NCI-H1105 treated with DMSO at 0.1 percent for 48 hours (cell line): Measurements from ENCODE around the gene OR3A2.
A peak's percentile ranks its signal among the peaks of the same experiment; 100 is the strongest.
"Not testable (repeated sequence)": the region's sequence is repeated elsewhere in the genome, so short reads cannot be mapped to it uniquely, and the experiment has no call there.

Experiments
- DNase-seq: peaks from one replicate; lab custom pipeline; 2025; lab: John Stamatoyannopoulos, UW

OR3A2 gene

DNA sequence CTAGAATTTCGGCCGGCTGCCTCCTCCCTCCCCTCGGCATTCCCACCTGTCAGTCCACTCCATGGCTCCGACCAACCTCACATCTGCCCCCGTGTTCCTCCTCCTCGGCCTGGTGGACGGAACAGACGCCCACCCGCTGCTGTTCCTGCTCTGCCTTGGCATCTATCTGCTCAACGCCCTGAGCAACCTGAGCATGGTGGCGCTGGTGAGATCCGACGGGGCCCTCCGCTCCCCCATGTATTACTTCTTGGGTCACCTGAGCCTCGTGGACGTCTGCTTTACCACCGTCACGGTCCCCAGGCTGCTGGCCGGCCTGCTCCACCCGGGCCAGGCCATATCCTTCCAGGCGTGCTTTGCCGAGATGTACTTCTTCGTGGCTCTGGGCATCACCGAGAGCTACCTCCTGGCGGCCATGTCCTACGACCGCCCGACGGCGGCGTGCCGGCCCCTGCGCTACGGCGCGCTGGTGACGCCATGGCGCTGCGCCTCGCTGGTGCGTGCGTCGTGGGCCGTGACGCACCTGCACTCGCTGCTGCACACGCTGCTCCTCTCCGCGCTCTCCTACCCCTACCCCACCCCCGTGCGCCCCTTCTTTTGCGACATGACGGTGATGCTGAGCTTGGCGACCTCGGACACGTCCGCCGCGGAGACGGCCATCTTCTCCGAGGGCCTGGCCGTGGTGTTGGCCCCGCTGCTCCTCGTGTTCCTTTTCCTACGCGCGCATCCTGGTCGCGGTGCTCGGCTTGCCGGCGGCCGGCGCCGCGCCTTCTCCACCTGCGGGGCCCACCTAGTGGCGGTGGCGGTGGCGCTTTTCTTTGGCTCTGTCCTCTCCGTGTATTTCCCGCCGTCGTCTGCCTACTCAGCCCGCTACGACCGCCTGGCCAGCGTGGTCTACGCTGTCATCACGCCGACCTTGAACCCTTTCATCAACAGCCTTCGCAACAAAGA is at the start of gene OR3A2:
OR3A2 (minus strand) TSS at position 440 of the 948 bp plus-strand sequence.
- no peak for DNase-seq

DNA sequence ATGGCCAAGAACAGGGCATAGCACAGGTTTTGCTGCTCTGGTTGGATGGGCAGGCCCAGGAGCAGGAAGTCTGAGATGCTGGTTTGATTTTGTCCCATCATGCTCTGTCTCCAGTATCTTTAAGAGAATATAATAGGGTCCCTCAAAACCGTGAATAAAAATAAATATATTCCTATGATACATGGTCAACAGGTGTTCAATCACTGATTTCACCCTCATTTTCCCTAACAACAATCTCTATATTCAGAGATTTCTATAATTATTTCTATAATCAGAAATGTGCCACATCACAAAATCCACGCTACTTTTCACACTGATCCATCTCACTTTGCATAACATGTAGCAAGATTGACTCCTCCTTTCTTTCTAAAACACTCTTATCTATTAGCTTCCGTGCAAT is 47.6 kb upstream of the OR3A2 start, which contains the start of gene OR1E2:
OR1E2 (minus strand) TSS at position 101 of the 400 bp plus-strand sequence; CDS start at position 101, 0 bp downstream.
- no peak for DNase-seq

DNA sequence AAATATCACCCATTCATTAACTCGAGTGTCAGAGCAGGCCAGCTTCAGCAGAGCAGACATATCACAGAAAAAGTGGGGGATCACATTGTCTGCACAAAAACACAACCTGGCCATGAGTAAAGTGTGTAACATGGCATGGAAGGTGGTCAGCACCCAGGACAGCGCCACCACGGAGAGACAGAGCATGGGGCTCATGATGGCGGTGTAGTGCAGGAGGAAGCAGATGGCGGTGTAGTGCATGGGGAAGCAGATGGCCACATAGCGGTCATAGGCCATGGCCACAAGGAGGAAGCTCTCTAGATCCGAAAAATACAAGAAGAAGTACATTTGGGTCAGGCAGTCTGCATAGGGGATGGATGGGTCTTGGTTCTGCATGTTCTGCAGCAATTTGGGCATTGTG is 47.1 kb upstream of the OR3A2 start:
- DNase-seq = not testable (repeated sequence)

DNA sequence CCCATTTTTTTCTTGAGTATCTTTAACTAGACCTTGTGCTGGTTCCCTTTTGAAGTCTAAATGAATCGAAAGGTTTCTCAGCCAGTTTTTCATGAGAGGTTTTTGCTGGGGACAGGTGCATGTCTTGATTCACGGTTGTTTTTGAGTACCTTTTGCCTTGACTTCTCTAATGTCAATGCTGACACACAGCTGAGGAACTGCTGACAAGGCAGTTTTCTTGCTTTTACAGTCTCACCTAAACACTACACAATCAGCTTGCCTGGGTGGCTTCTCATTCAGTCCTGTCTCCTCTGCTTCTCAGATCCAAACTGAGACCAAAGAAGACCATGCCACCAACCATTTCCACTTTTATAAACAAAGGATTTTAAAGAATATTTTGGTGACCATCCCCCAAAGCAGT is 32.1 kb upstream of the OR3A2 start:
- no peak for DNase-seq

DNA sequence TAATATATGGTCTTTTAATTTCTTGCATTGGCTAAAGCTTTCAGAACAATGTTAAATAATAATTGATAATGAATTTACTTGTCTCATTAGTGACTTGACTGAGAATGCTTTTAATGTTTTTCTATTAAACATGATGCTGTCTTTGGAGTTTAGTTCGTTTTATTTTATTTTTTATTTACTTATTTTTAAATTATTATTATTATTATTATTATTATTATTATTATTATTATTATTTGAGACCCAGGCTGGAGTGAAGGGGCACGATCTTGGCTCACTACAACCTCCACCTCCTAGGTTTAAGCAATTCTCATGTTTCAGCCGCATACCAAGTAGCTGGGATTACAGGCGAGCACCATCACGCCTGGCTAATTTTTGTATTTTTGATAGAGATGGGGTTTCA is 29.5 kb upstream of the OR3A2 start:
- no peak for DNase-seq

DNA sequence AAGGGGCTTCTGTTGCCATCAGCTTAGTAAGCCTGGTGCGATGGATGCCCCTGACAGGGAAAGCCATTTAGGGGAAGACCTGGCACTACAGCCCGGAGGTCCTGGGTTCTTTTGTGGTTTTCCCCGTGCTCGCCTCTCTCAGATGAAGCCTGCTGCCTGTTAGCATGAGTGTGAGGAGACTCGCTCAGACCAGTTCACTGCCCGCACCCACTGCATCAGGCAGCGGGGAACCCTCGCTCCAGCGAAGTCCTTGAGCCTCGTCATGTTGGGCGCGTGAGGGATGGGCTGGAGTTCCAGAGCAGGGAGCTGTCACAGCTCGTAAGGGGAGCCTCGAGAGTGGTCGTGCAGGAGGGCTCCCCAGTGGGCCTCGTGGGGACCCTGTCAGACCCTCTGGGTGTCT is 26.1 kb upstream of the OR3A2 start:
- not testable (repeated sequence) for DNase-seq

DNA sequence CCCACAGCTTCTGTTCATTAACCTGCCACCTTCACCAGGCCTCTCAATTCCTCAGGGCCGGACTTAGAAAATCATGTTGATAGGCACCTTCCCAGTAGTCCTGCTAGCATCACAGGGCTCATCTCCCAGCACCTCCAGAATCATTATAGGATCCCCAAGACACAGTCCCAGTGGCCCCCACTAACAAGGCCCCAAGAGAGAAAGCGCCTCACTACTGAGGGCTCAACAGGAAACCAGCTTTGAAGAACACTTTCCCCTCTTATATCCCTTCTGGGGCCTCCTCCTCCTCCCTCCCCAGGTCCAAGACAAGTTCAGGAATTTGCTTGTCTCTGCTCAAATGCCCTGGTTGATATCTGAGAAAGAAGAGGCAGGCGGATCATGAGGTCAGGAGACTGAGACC is 25.0 kb upstream of the OR3A2 start, which contains the start of gene OR3A3:
OR3A3 (plus strand) TSS at position 301 of the 400 bp plus-strand sequence.
- no peak for DNase-seq

DNA sequence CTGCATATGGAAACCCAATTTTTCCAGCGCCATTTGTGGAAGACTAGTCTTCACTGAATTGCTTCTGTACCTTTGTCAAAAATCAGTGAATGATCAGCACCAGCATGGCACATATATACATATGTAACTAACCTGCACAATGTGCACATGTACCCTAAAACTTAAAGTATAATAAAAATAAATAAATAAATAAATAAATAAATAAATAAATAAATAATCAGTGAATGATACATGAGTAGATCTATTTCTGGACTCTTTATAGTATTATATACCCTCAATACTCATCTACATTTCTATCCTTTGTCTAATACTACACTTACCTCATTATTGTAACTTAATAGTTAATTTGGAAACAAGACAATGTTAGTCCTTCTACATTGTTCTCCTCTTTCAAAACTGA is 17.7 kb upstream of the OR3A2 start:
- not testable (repeated sequence) for DNase-seq

DNA sequence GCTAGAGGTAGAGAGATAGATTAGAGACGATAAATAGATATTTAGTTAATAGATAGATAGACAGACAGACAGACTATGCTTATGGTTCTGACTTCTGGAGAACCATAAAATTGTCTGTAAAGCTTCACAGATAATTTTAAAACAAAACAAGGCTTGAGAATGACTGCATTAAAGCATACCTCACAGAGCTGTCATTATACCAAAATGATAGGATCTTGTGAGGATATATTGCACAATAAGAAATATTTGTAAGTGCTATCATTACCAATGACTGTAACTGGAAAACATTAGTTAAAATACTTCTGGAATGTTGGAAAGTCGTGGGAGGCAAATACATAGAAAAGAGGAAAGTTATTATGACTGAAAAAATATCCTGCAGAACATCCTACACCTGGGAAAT is 15.7 kb upstream of the OR3A2 start:
- no peak for DNase-seq

DNA sequence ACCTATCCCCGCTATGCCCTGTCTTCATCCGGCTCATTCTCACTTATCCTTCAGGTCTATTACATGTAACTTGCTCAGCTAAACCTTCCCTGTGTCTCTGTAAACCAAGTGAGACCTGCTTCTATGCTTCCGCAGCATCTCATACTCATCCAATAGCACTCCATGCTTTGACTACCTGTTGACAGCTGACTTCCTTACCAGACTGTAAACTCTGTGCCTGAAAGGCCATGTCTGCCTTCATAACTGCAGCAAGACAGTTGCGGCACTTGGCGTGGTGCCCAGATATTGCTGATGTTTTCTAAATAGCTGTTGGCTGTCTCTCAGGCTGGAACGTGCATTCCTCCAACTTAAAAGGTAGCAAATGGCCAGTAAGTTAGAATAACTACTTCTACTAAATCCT is 13.9 kb upstream of the OR3A2 start:
- DNase-seq = peak; percentile 40

DNA sequence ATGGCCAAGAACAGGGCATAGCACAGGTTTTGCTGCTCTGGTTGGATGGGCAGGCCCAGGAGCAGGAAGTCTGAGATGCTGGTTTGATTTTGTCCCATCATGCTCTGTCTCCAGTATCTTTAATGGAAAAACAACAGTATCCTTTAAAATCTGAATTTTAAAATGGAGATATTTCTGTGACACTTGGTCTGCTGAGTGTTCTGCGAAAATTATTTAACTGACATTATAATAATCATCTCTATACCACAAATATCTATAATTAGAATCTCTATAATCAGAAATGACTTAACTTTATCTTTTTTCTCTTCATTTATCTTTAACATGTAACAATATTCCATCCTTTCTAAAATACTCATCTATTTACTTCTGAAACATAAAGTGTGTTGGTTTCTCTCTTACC is 12.2 kb upstream of the OR3A2 start, which contains the start of gene OR1E1:
OR1E1 (minus strand) TSS at position 101 of the 400 bp plus-strand sequence; CDS start at position 101, 0 bp downstream.
- DNase-seq = no peak

DNA sequence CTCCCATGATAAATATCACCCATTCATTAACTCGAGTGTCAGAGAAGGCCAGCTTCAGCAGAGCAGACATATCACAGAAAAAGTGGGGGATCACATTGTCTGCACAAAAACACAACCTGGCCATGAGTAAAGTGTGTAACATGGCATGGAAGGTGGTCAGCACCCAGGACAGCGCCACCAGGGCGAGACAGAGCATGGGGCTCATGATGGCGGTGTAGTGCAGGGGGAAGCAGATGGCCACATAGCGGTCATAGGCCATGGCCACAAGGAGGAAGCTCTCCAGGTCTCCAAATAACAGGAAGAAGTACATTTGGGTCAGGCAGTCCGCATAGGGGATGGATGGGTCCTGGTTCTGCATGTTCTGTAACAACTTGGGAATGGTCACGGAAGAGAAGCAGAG is 11.7 kb upstream of the OR3A2 start:
- DNase-seq = not testable (repeated sequence)

DNA sequence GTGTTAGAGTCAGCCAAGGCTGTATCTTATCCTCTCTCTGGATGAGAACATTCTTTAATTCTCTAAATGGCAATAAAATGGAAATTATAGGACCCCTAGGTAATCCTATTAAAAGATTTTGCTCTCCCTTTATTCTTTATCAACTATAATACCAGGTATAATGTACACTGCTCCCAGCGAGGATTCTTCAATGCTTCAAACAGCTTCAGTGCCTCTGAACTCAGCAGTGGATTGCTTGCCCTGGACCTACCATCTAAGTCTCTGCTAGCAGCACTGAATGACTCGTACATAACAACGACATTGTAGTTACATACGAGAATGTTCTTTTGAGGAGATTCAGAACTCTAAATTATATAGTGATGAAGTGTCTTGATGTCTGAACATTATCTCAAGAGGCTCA is 3.7 kb upstream of the OR3A2 start:
- DNase-seq = no peak

DNA sequence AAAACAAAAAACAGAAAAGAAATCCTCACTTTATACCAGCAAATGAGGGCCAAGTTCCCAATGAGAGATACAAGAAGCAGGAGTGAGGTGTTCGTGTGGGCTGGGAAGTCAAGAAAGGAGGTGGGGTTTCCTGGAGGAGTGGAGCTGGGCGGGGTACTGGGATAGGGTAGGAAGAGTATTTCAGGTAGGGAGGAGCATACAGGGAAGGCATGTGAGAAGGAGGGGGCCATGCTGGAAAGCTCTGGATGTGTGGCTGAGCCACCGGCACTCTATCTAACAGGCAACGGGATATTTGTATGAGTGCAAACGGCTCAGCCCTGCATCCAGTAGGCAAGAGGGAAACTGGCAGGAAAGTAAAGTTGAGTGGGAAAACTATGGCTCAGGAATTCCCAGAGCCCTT is 4.2 kb downstream of the OR3A2 start:
- DNase-seq = no peak

DNA sequence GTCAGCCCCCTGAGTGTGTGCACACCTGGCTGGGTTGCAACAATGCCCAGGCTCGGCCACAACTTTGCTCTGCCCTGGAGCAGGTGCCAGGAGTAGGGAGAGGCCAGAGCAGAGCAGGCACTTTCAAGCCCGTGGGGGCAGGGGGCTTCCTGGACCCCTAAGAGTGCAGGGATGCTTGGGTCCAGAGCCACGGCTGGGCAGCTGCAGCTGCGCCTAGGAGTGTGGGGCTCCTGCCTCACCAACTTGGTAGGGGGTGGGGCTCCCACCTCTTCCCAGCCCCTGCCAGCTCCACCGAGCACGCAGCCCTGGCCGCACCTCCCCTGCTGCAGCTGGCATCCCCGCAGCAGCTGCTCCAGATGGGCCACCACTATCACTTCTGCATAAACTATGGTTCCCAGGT is 7.8 kb downstream of the OR3A2 start:
- no peak for DNase-seq

DNA sequence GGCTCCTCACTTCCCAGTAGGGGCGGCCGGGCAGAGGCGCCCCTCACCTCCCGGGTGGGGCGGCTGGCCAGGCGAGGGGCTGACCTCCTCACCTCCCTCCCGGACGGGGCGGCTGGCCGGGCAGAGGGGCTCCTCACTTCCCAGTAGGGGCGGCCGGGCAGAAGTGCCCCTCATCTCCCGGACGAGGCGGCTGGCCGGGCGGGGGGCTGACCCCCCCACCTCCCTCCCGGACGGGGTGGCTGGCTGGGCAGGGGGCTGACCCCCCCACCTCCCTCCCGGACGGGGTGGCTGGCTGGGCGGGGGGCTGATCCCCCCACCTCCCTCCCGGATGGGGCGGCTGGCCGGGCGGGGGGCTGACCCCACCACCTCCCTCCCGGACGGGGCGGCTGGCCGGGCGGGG is 14.9 kb downstream of the OR3A2 start:
- DNase-seq = not testable (repeated sequence)

DNA sequence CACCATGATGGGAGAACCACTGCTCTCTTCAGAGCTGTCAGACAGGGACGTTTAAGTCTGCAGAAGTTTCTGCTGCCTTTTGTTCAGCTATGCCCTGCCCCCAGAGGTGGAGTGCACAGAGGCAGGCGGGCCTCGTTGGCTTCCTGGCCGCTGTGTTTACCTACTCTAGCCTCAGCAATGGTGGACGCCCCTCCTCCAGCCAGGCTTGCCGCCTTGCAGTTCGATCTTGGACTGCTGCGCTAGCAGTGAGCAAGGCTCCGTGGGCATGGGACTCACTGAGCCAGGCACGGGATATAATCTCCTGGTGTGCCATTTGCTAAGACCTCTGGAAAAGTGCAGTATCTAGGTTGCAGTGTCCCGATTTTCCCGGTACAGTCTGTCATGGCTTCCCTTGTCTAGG is 43.3 kb downstream of the OR3A2 start:
- DNase-seq = not testable (repeated sequence)

DNA sequence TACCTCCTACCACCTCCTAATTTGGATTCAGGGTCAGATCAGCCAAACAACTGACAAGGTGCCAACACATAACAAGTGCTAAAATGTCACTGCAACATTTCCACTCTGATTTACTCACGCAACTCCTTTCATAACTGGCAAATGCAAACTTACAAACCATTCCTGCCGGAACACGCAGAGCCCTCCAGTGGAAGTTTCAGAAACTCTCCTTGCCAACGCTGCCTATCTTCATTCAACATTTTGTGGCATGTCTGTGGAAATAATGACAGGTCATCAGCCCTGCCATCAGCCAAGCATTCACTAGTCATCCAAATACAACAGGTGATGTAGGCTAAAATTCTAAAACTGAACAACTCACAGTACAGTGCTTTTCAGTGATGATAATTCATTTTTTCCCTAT is 50.2 kb downstream of the OR3A2 start:
- no peak for DNase-seq

DNA sequence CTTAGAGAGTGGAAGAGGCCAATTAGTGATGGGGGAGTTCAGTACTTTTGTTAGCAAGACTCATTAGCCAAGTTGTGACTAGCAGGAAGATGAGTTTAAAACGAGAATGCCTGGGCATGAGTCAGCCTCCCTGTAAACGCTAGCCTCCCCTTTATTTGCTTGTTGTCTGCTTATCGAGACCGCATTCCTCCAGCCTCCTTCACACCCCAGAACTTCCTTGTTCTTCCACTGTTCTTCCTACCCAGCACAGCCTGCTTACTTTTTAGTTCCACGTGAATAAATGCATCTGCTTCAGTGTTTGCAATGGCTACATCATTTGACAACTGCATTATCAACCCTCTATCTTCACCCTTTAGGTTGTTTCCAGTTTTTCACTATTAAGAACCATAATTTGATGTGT is 67.8 kb downstream of the OR3A2 start:
- no peak for DNase-seq

DNA sequence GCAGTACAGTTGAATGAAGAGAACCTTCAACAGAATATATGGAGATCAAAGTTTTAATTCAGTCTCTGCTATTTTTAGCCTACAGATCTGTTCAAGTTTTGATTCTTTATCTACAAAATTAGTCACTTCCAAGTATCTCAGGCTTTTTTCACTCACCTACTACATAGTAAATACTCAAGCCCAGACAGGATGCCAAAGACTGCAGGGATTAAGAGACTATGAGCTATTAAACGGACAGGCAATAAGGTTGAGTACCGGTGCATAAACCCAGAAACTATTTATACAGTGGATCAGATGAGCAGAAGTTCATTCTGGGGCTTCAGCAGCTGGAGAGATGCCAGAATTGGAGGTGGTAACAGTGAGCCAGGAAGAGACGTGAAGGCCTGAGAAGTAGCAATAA is 69.3 kb downstream of the OR3A2 start:
- DNase-seq = no peak

DNA sequence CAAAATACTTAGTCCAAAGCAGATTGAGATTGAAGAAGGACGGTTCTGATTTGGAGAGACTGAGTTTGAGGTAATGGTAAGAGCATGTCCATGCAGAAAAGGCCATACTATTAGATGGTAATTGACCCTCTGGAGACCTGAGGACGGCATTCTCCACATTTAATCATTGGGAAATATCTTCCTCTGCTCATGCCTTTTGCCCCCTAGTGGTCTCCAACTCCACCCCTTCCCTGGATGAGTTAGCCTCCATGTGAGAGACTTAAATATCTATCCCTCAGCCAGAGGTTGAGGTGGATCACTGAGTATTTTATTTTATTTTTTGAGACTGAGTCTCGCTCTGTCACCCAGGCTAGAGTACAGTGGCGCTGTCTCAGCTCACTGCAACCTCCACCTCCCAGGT is 77.5 kb downstream of the OR3A2 start:
- no peak for DNase-seq

DNA sequence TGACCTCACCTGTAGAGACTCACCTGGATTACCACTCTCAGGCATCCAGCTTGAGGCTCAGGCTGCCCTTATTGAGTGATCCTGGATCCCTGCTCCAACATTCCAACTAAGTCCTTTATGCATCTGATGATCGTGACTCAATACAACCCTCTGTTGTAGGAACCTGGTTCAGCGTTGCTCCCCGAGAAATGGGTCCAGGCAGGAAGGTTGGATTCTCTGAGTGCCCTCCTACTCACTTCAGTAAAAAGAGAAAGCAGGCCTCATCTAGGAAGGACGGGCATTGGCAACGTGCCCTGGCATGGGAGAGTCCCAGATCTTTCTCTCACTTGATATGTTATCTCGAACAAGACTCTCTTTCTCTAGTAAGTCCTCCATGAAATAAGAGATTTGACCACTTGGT is 87.8 kb downstream of the OR3A2 start, which contains the start of gene OR3A1:
OR3A1 (minus strand) TSS at position 101 of the 400 bp plus-strand sequence. CDS start 5,778 bp downstream, outside the sequence.
- no peak for DNase-seq

DNA sequence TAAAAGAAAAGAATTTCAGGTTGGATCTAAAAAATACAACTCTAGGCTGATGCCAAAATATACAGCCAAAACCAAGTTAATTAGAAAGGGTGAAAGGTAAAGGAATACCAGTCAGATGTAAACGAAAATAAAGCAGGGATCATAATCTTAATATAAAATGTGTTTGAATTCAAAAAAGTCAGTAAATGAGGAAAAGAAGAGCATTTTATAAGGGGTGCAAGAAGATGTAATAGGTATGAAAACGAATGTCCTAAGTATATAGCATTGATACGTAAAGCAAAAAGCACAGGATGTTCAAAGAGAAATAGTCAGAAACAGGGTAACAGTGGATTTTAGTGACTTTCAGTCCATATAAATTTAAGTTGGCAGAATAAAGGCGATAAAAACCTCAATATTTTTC is 90.5 kb downstream of the OR3A2 start:
- no peak for DNase-seq
